ENCODE results near the gene MT1A.

DNA sequence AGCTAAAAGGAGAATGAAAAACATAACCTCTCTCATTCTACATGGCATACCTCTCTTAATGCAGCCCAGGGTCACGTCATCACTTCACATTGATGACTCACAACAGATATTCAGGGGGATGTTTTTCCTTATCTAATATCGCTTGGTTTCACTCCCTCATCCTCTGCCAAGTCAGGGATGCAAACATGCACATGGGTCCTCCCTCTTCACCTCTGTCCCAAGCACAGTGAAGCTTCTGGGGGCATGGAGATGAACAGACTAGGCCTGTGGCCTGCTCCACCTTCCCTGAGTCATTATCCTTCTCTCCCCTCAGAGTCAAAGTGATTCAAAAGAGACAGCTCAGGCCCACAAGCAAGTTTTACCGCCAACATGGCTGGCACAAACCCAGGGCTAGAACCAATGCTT lies 32.4 kb upstream of the MT1A start:
- TF ChIP-seq, protein P1, sequence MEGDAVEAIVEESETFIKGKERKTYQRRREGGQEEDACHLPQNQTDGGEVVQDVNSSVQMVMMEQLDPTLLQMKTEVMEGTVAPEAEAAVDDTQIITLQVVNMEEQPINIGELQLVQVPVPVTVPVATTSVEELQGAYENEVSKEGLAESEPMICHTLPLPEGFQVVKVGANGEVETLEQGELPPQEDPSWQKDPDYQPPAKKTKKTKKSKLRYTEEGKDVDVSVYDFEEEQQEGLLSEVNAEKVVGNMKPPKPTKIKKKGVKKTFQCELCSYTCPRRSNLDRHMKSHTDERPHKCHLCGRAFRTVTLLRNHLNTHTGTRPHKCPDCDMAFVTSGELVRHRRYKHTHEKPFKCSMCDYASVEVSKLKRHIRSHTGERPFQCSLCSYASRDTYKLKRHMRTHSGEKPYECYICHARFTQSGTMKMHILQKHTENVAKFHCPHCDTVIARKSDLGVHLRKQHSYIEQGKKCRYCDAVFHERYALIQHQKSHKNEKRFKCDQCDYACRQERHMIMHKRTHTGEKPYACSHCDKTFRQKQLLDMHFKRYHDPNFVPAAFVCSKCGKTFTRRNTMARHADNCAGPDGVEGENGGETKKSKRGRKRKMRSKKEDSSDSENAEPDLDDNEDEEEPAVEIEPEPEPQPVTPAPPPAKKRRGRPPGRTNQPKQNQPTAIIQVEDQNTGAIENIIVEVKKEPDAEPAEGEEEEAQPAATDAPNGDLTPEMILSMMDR (IDR thresholded peaks at IDR 0.05; ENCODE audit: low read depth, low read length, poor library complexity, severe bottlenecking): no peak
- no peak for TF ChIP-seq EZH2phosphoT487 (IDR thresholded peaks at IDR 0.05; ENCODE audit: borderline replicate concordance, low read length)
